ENCODE data around the gene NT5C3B.
A peak's percentile ranks its signal among the peaks of the same experiment; 100 is the strongest.
"Not testable (repeated sequence)": the region's sequence is repeated elsewhere in the genome, so short reads cannot be mapped to it uniquely, and the experiment has no call there.

The NT5C3B gene

GRCh38 chr17:41864498-41864835, 28.4 kb upstream of the NT5C3B start:
- H2AFZ ChIP-seq (ENCODE audit: low read length) = peak overlapping the region; percentile 85

GRCh38 chr17:41863074-41863848, 27.2 kb upstream of the NT5C3B start:
- Histone ChIP-seq H3K4me2 (ENCODE audit: low read depth, low read length, poor library complexity, severe bottlenecking) (peak overlapping the region; percentile 98), H3K79me2 (ENCODE audit: insufficient read depth, low read length) (peaks cover 63% of the 10 kb centered on the region), H3K36me3 (ENCODE audit: insufficient read depth, low read length) (peaks cover 14% of the 10 kb centered on the region; the same call in 1 of the 2 replicates), H3K4me1 (ENCODE audit: insufficient read depth, low read length, poor library complexity, severe bottlenecking) (peaks cover 44% of the 10 kb centered on the region), H2AFZ (ENCODE audit: low read length) (no peak overlapping the region), H3K9me2 (replicated peaks; ENCODE audit: low read depth, low read length) (no peaks in the 10 kb centered on the region), H3F3A (ENCODE audit: low read depth) (peaks cover 3% of the 10 kb centered on the region; the same call in 1 of the 2 replicates), H3K9ac (ENCODE audit: low read depth, low read length, poor library complexity, severe bottlenecking) (peak overlapping the region; percentile 84), H3K9me3 (ENCODE audit: insufficient read depth, low read depth, low read length) (no peaks in the 10 kb centered on the region), H4K20me1 (ENCODE audit: insufficient read depth, low read length, poor library complexity, severe bottlenecking) (peaks cover 45% of the 10 kb centered on the region), H3K27me3 (ENCODE audit: insufficient read depth, low read length, poor library complexity, severe bottlenecking) (no peaks in the 10 kb centered on the region), H3K4me3 (ENCODE audit: low read length, poor library complexity, severe bottlenecking) (peak overlapping the region; percentile 91)
- TF ChIP-seq CTCF (conservative IDR thresholded peaks at IDR 0.05; ENCODE audit: low read length) (no peak), EZH2phosphoT487 (IDR thresholded peaks at IDR 0.05; ENCODE audit: borderline replicate concordance) (no peak)

More at GRCh38 chr17:41864498-41864835, 28.4 kb upstream of the NT5C3B start:
- Histone ChIP-seq H3K9ac (ENCODE audit: low read depth, low read length, poor library complexity, severe bottlenecking) (peak overlapping the region; percentile 84), H3F3A (ENCODE audit: low read depth) (peaks cover 3% of the 10 kb centered on the region), H4K20me1 (ENCODE audit: insufficient read depth, low read length, poor library complexity, severe bottlenecking) (peaks cover 41% of the 10 kb centered on the region), H3K79me2 (ENCODE audit: insufficient read depth, low read length) (peaks cover 53% of the 10 kb centered on the region), H3K4me3 (ENCODE audit: low read length, poor library complexity, severe bottlenecking) (peak overlapping the region; percentile 91), H3K9me3 (ENCODE audit: insufficient read depth, low read depth, low read length) (no peaks in the 10 kb centered on the region), H3K4me2 (ENCODE audit: low read depth, low read length, poor library complexity, severe bottlenecking) (peak overlapping the region; percentile 98), H3K27me3 (ENCODE audit: insufficient read depth, low read length, poor library complexity, severe bottlenecking) (no peaks in the 10 kb centered on the region), H3K9me2 (replicated peaks; ENCODE audit: low read depth, low read length) (no peaks in the 10 kb centered on the region), H3K36me3 (ENCODE audit: insufficient read depth, low read length) (peaks cover 25% of the 10 kb centered on the region; the same call in 1 of the 2 replicates), H3K4me1 (ENCODE audit: insufficient read depth, low read length, poor library complexity, severe bottlenecking) (peaks cover 44% of the 10 kb centered on the region)
- no peak for TF ChIP-seq CTCF (conservative IDR thresholded peaks at IDR 0.05; ENCODE audit: low read length)
- no peak for TF ChIP-seq EZH2phosphoT487 (IDR thresholded peaks at IDR 0.05; ENCODE audit: borderline replicate concordance)

- Histone ChIP-seq H3K4me2 (ENCODE audit: low read depth, low read length, poor library complexity, severe bottlenecking) (peak overlapping the region; percentile 65), H3K4me3 (ENCODE audit: low read length, poor library complexity, severe bottlenecking) (peak overlapping the region; percentile 46), H3K27me3 (ENCODE audit: insufficient read depth, low read length, poor library complexity, severe bottlenecking) (no peaks in the 10 kb centered on the region)
These were observed 24.4 kb upstream of the NT5C3B start for GRCh38 chr17:41860254-41860931.

GRCh38 chr17:41851382-41851781, 15.3 kb upstream of the NT5C3B start:
- H3F3A ChIP-seq (ENCODE audit: low read depth); H2AFZ ChIP-seq (ENCODE audit: low read length); H3K4me3 ChIP-seq (ENCODE audit: low read length, poor library complexity, severe bottlenecking); H3K4me2 ChIP-seq (ENCODE audit: low read depth, low read length, poor library complexity, severe bottlenecking); H3K9me3 ChIP-seq (ENCODE audit: insufficient read depth, low read depth, low read length); H3K27me3 ChIP-seq (ENCODE audit: insufficient read depth, low read length, poor library complexity, severe bottlenecking); H3K9me2 ChIP-seq (replicated peaks; ENCODE audit: low read depth, low read length); H3K9ac ChIP-seq (ENCODE audit: low read depth, low read length, poor library complexity, severe bottlenecking); H3K4me1 ChIP-seq (ENCODE audit: insufficient read depth, low read length, poor library complexity, severe bottlenecking): not testable (repeated sequence)
- Histone ChIP-seq H3K79me2 (ENCODE audit: insufficient read depth, low read length) (peaks cover 67% of the 10 kb centered on the region), H4K20me1 (ENCODE audit: insufficient read depth, low read length, poor library complexity, severe bottlenecking) (peaks cover 25% of the 10 kb centered on the region), H3K36me3 (ENCODE audit: insufficient read depth, low read length) (peaks cover 59% of the 10 kb centered on the region)

More at GRCh38 chr17:41860254-41860931, 24.4 kb upstream of the NT5C3B start:
- Histone ChIP-seq H3F3A (ENCODE audit: low read depth) (no peaks in the 10 kb centered on the region), H3K9ac (ENCODE audit: low read depth, low read length, poor library complexity, severe bottlenecking) (peak overlapping the region; percentile 27), H3K36me3 (ENCODE audit: insufficient read depth, low read length) (no peaks in the 10 kb centered on the region), H3K79me2 (ENCODE audit: insufficient read depth, low read length) (peaks cover 84% of the 10 kb centered on the region), H3K9me3 (ENCODE audit: insufficient read depth, low read depth, low read length) (no peaks in the 10 kb centered on the region), H3K4me1 (ENCODE audit: insufficient read depth, low read length, poor library complexity, severe bottlenecking) (peaks cover 41% of the 10 kb centered on the region), H2AFZ (ENCODE audit: low read length) (no peak overlapping the region), H4K20me1 (ENCODE audit: insufficient read depth, low read length, poor library complexity, severe bottlenecking) (peaks cover 49% of the 10 kb centered on the region), H3K9me2 (replicated peaks; ENCODE audit: low read depth, low read length) (no peaks in the 10 kb centered on the region)
- TF ChIP-seq CTCF (conservative IDR thresholded peaks at IDR 0.05; ENCODE audit: low read length) (no peak), EZH2phosphoT487 (IDR thresholded peaks at IDR 0.05; ENCODE audit: borderline replicate concordance) (no peak)
